ENCODE measurements around the gene LAIR1. TPM values are rescaled to one million over a fixed set of nuclear protein-coding genes. Genes with fewer than 3 reads are reported as not detected.
"Not testable (repeated sequence)": the region's sequence is repeated elsewhere in the genome, so short reads cannot be mapped to it uniquely, and the experiment has no call there.

LAIR1 gene
- total RNA-seq, 1 donor from 2014 or later, result not detected

DNA sequence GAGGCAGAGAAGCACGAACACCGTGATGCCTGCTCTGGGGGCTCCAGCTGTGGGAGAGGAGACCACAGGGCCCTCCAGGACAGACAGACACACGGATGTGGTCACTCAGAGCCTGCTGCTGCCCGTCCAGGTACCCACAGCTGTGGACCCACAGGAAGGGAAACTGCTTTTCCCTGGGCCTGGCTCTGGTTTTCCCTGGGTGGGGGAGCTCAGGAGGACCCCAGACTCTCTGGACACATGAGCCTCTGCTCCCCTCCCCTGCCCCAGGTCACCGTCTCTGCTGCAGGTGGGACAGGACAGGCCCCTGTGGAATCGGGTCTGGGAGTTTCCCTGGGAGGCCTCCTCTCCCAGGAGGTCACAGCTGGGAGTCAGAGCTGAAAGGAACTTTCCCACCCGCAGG, 33.1 kb downstream of the LAIR1 start:
- DNase-seq (ENCODE audit: extremely low spot score, unreplicated experiment), result no peak
- no peaks in the 10 kb centered on the region for H3K4me1 Mint-ChIP-seq (ENCODE audit: unreplicated experiment)
- peaks cover 11% of the 10 kb centered on the region for H3K27me3 Mint-ChIP-seq
- H3K4me3 Mint-ChIP-seq, result no peak overlapping the region
- TF ChIP-seq, protein P1, sequence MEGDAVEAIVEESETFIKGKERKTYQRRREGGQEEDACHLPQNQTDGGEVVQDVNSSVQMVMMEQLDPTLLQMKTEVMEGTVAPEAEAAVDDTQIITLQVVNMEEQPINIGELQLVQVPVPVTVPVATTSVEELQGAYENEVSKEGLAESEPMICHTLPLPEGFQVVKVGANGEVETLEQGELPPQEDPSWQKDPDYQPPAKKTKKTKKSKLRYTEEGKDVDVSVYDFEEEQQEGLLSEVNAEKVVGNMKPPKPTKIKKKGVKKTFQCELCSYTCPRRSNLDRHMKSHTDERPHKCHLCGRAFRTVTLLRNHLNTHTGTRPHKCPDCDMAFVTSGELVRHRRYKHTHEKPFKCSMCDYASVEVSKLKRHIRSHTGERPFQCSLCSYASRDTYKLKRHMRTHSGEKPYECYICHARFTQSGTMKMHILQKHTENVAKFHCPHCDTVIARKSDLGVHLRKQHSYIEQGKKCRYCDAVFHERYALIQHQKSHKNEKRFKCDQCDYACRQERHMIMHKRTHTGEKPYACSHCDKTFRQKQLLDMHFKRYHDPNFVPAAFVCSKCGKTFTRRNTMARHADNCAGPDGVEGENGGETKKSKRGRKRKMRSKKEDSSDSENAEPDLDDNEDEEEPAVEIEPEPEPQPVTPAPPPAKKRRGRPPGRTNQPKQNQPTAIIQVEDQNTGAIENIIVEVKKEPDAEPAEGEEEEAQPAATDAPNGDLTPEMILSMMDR (conservative IDR thresholded peaks at IDR 0.05), result no peak
- H3K27ac Mint-ChIP-seq, result no peak overlapping the region
- no peaks in the 10 kb centered on the region for H3K9me3 Mint-ChIP-seq
- H3K36me3 Mint-ChIP-seq, result no peaks in the 10 kb centered on the region

DNA sequence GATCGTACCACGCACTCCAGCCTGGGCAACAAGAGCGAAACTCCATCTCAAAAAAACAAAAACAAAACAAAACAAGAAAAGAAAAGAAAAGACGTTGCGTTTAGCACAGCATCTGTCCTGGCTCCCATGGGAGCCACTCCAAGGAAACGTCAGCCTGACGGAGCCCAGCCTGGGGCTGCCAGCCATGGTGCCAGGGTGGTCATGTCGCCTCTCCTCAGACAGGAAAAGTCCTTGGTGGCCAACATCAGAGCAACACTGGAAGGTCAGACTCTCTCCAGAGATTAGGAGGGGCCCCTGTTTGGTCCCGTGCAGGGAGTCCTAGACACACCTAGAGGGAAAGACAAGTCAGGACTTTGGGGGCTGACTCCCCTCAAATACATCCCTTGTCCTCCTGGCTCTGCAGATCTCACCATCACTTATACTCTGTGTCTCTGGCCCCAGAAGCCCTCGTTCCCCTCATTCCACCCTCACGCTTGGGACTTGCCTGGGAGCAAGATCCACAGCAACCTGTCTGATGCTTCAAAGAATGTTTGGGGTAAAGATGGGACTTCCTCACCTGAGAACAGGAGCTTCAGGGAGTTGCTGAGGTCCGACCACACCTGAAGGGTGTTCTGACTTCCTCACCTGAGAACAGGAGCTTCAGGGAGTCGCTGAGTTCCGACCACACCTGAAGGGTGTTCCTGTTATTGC, 35.1 kb downstream of the LAIR1 start:
- TF ChIP-seq, protein P1 (conservative IDR thresholded peaks at IDR 0.05), result no peak
- Mint-ChIP-seq H3K27me3 (peaks cover 15% of the 10 kb centered on the region), H3K4me1 (ENCODE audit: unreplicated experiment) (no peaks in the 10 kb centered on the region), H3K4me3 (no peak overlapping the region), H3K36me3 (no peaks in the 10 kb centered on the region), H3K9me3 (no peaks in the 10 kb centered on the region), H3K27ac (no peak overlapping the region)
- no peak for DNase-seq (ENCODE audit: extremely low spot score, unreplicated experiment)

DNA sequence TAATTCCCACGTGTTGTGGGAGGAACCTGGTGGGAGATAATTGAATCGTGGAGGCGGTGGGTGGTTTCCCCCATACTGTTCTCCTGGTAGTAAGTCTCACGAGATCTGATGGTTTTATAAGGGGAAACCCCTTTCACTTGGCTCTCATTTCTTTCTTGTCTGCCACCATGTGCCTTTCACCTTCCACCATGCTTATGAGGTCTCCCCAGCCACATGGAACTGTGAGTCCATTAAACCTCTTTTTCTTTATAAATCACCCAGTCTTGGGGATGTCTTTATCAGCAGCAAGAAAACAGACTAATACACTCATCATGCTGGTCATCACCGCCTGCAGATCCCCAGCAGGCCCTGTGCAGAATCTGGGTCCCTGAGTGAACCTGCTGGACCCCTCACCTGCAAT, 36.0 kb downstream of the LAIR1 start:
- H3K36me3 Mint-ChIP-seq; H3K4me1 Mint-ChIP-seq (ENCODE audit: unreplicated experiment); H3K9me3 Mint-ChIP-seq: not testable (repeated sequence)

DNA sequence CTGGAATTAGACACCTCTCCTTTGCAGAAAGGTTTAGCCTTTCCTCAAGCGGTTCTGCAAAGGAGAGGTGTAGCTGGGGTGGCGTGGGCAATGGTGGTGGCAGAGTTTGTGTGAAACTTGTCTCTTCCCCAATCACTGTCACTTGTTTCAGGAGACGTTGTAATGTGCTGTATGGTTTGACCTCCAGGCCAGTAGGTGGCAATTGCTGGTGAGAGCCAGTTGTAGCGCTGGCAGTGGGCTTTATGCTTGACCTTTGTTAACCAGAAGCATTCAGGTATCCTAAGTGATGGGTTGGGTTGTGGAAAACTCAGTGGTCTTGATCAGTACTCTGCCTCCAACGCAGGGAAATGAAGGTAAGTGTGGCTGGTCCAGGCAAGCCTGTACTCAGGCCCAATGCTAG, 39.1 kb downstream of the LAIR1 start:
- DNase-seq (ENCODE audit: extremely low spot score, unreplicated experiment), result no peak
- TF ChIP-seq, protein P1 (conservative IDR thresholded peaks at IDR 0.05), result no peak
- H3K4me3 Mint-ChIP-seq, result no peak overlapping the region
- H3K4me1 Mint-ChIP-seq (ENCODE audit: unreplicated experiment), result no peaks in the 10 kb centered on the region
- H3K27ac Mint-ChIP-seq, result no peak overlapping the region
- H3K9me3 Mint-ChIP-seq, result peaks cover 6% of the 10 kb centered on the region
- H3K36me3 Mint-ChIP-seq, result no peaks in the 10 kb centered on the region
- peaks cover 17% of the 10 kb centered on the region for H3K27me3 Mint-ChIP-seq

More for the DNA sequence above, 36.0 kb downstream of the LAIR1 start:
- H3K27me3 Mint-ChIP-seq, result peaks cover 16% of the 10 kb centered on the region
- not testable (repeated sequence) for H3K4me3 Mint-ChIP-seq; DNase-seq (ENCODE audit: extremely low spot score, unreplicated experiment); H3K27ac Mint-ChIP-seq

- peaks cover 19% of the 10 kb centered on the region for H3K27me3 Mint-ChIP-seq
- H3K27ac Mint-ChIP-seq, result no peak overlapping the region
- TF ChIP-seq, protein P1 (conservative IDR thresholded peaks at IDR 0.05), result peak; percentile 92
- no peaks in the 10 kb centered on the region for H3K4me1 Mint-ChIP-seq (ENCODE audit: unreplicated experiment)
- H3K9me3 Mint-ChIP-seq, result peaks cover 6% of the 10 kb centered on the region
- H3K36me3 Mint-ChIP-seq, result no peaks in the 10 kb centered on the region
- H3K4me3 Mint-ChIP-seq, result no peak overlapping the region
- DNase-seq (ENCODE audit: extremely low spot score, unreplicated experiment), result no peak
Observed at GRCh38 chr19:54325194-54325621, 39.5 kb downstream of the LAIR1 start.

- Mint-ChIP-seq H3K4me1 (ENCODE audit: unreplicated experiment) (no peaks in the 10 kb centered on the region), H3K36me3 (no peaks in the 10 kb centered on the region), H3K27me3 (peaks cover 20% of the 10 kb centered on the region), H3K27ac (no peak overlapping the region), H3K9me3 (peaks cover 6% of the 10 kb centered on the region), H3K4me3 (no peak overlapping the region)
- no peak for DNase-seq (ENCODE audit: extremely low spot score, unreplicated experiment)
- TF ChIP-seq, protein P1 (conservative IDR thresholded peaks at IDR 0.05), result no peak
Observed at GRCh38 chr19:54324071-54324470, 40.7 kb downstream of the LAIR1 start.

Measured in type B pancreatic cell (in vitro differentiated cells).